OCI-LY7 (cell line): Measurements from ENCODE around the gene BTBD7. TPM values are rescaled to one million over a fixed set of nuclear protein-coding genes. Genes with fewer than 3 reads are reported as not detected.

Experiments
- BruUV-seq: library from RNA; stranded (reverse); fragments of 400-500 nt; replicated peaks from 2 replicates; lab custom pipeline; 2021; lab: Mats Ljungman, UMichigan
- CTCF ChIA-PET: fragments of 300-600 bp; sonication (Branson Sonifier 250); formaldehyde crosslinking; loops from one replicate; lab custom pipeline; 2022; ENCODE audit warnings: antibody characterized with exemption; ENCODE audit not compliant: unreplicated experiment; lab: Charles Lee
- POLR2A ChIA-PET: fragments of 300-600 bp; sonication (Branson Sonifier 250); formaldehyde crosslinking; loops from one replicate; lab custom pipeline; 2022; ENCODE audit warnings: antibody characterized with exemption; lab: Charles Lee
- DNase-seq: peaks from one replicate; pipeline ENCODE4 v3.0.0-alpha.2; 2015; ENCODE audit warnings: low spot score
- H2AFZ ChIP-seq: fragments of 200-600 bp; sonication (generic), shearing (Covaris generic); 2 replicates; pipeline ENCODE4 v1.6.1; 2014; ENCODE audit warnings: mild to moderate bottlenecking, antibody characterized with exemption, low read length, moderate library complexity
- H3K27ac ChIP-seq: fragments of 200-600 bp; sonication (generic); 2 replicates; pipeline ENCODE4 v1.5.1; 2014; ENCODE audit warnings: mixed run types, low read depth, mild to moderate bottlenecking, moderate library complexity, low read length, inconsistent platforms; ENCODE audit not compliant: poor library complexity, severe bottlenecking
- H3K36me3 ChIP-seq: fragments of 200-600 bp; sonication (generic); 2 replicates; pipeline ENCODE4 v1.6.1; 2014; ENCODE audit warnings: mild to moderate bottlenecking, antibody characterized with exemption, low read length, moderate library complexity, mixed read lengths; ENCODE audit not compliant: insufficient read depth
- H3K4me1 ChIP-seq: fragments of 200-600 bp; sonication (generic); 2 replicates; pipeline ENCODE4 v1.5.1; 2014; ENCODE audit warnings: mild to moderate bottlenecking, low read length; ENCODE audit not compliant: insufficient read depth, poor library complexity, severe bottlenecking
- H3K4me2 ChIP-seq: fragments of 200-600 bp; sonication (generic); 2 replicates; pipeline ENCODE4 v1.6.1; 2014; ENCODE audit warnings: mild to moderate bottlenecking, low read length
- H3K4me3 ChIP-seq: fragments of 200-600 bp; sonication (generic); 2 replicates; pipeline ENCODE4 v1.5.1; 2014; ENCODE audit warnings: mild to moderate bottlenecking, low read depth, low read length; ENCODE audit not compliant: poor library complexity, severe bottlenecking
- H3K79me2 ChIP-seq: fragments of 200-600 bp; sonication (generic); 2 replicates; pipeline ENCODE4 v1.6.1; 2016; ENCODE audit warnings: low read depth, mild to moderate bottlenecking, low read length, moderate library complexity, mixed read lengths; ENCODE audit not compliant: insufficient read depth
- H3K9me2 ChIP-seq: fragments of 200-600 bp; sonication (generic); 2 replicates; pipeline ENCODE4 v1.6.1; 2016; ENCODE audit warnings: mild to moderate bottlenecking, low read length, mixed read lengths; ENCODE audit not compliant: insufficient read depth
- H3K9me3 ChIP-seq: fragments of 200-600 bp; sonication (generic); 2 replicates; pipeline ENCODE4 v1.6.1; 2014; ENCODE audit warnings: mild to moderate bottlenecking, mixed run types, low read length, mixed read lengths
- H4K20me1 ChIP-seq: fragments of 200-600 bp; sonication (generic); 2 replicates; pipeline ENCODE4 v1.6.1; 2014; ENCODE audit warnings: mild to moderate bottlenecking, antibody characterized with exemption, low read length, moderate library complexity, mixed read lengths; ENCODE audit not compliant: insufficient read depth
- EZH2phosphoT487 ChIP-seq: fragments of 200-600 bp; sonication (generic); IDR thresholded peaks from 2 replicates; pipeline ENCODE4 v1.6.1; 2018; ENCODE audit warnings: low read depth, borderline replicate concordance, mild to moderate bottlenecking, mixed run types, antibody characterized with exemption, low read length, moderate library complexity, mixed read lengths
- intact Hi-C: fragments of 100-400 bp; cut with micrococcal nuclease; formaldehyde crosslinking; loops from one replicate; pipeline ENCODE4 v1.10.0; 2022; ENCODE audit not compliant: unreplicated experiment
- total RNA-seq, 2 experiments: library from RNA; depleted of rRNA in 1 of 2; stranded (reverse); fragments of >200 nt in 1 of 2; shearing (Covaris generic) in 1 of 2; gene quantifications; 2 replicates each; pipeline ENCODE4 v1.2.3, GENCODE V29; 2014 to 2022
- TF ChIP-seq, protein P1 (sequence below): fragments of 200-600 bp; sonication (generic); conservative IDR thresholded peaks from 2 replicates; pipeline ENCODE4 v1.5.1; 2014; ENCODE audit warnings: mild to moderate bottlenecking, antibody characterized with exemption, low read length, moderate library complexity, mixed read lengths

BTBD7 gene
- total RNA-seq, 2 experiments from 2014 or later, result 9.7 to 19.6 TPM

GRCh38 chr14:93348292-93348691, 15.5 kb upstream of the BTBD7 start:
- intact Hi-C loops, result no loop called here
- no peak overlapping the region for H3K4me2 ChIP-seq
- H4K20me1 ChIP-seq, result no peaks in the 10 kb centered on the region
- H3K79me2 ChIP-seq, result no peaks in the 10 kb centered on the region
- POLR2A ChIA-PET, result interaction anchor here (0.6 kb wide), 1 partner anchor 14 kb away, joined by 3 read pairs; no protein-coding TSS in a partner anchor
- no peak overlapping the region for H3K27ac ChIP-seq
- TF ChIP-seq EZH2phosphoT487, result no peak
- TF ChIP-seq, protein P1, sequence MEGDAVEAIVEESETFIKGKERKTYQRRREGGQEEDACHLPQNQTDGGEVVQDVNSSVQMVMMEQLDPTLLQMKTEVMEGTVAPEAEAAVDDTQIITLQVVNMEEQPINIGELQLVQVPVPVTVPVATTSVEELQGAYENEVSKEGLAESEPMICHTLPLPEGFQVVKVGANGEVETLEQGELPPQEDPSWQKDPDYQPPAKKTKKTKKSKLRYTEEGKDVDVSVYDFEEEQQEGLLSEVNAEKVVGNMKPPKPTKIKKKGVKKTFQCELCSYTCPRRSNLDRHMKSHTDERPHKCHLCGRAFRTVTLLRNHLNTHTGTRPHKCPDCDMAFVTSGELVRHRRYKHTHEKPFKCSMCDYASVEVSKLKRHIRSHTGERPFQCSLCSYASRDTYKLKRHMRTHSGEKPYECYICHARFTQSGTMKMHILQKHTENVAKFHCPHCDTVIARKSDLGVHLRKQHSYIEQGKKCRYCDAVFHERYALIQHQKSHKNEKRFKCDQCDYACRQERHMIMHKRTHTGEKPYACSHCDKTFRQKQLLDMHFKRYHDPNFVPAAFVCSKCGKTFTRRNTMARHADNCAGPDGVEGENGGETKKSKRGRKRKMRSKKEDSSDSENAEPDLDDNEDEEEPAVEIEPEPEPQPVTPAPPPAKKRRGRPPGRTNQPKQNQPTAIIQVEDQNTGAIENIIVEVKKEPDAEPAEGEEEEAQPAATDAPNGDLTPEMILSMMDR, result no peak
- CTCF ChIA-PET, result no interaction called here
- no peak overlapping the region for H2AFZ ChIP-seq
- H3K9me3 ChIP-seq, result peaks cover 7% of the 10 kb centered on the region; the same call in 1 of the 2 replicates
- DNase-seq, result no peak
- H3K9me2 ChIP-seq, result no peaks in the 10 kb centered on the region
- no peaks in the 10 kb centered on the region for H3K4me1 ChIP-seq
- BruUV-seq, result no TSS peak
- no peaks in the 10 kb centered on the region for H3K36me3 ChIP-seq
- H3K4me3 ChIP-seq, result no peak overlapping the region

DNA sequence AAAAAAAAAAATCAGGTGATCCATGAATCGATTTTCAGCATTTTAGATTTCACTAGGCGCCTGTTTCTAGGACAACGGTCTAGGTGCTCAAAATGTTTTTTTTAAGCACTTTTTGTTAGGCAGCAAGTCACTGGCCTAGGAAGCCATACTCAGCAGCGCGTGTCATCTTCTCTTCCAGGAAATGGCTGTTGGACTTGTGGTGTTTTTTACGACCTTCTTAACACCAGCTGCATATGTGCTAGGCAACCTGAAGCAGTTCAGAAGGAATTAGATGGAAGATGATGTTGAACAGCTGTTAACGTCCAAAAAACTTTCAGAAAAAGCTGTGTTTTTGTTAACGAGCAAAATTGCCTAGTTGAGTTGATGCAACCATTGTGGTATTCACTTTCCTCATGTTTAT, 15.0 kb upstream of the BTBD7 start:
- no peak overlapping the region for H3K27ac ChIP-seq

More for the DNA sequence above, 15.0 kb upstream of the BTBD7 start:
- CTCF ChIA-PET, result no interaction called here
- intact Hi-C loops, result no loop called here
- Histone ChIP-seq H4K20me1 (no peaks in the 10 kb centered on the region), H3K4me1 (no peaks in the 10 kb centered on the region), H2AFZ (no peak overlapping the region), H3K9me3 (peaks cover 7% of the 10 kb centered on the region; the same call in 1 of the 2 replicates), H3K4me2 (no peak overlapping the region), H3K79me2 (no peaks in the 10 kb centered on the region), H3K4me3 (no peak overlapping the region), H3K9me2 (no peaks in the 10 kb centered on the region), H3K36me3 (no peaks in the 10 kb centered on the region)
- TF ChIP-seq, protein P1, result no peak
- TF ChIP-seq EZH2phosphoT487, result no peak
- peak; percentile 18 for DNase-seq
- no TSS peak for BruUV-seq
- POLR2A ChIA-PET, result interaction anchor here (0.6 kb wide), 1 partner anchor 14 kb away, joined by 3 read pairs; no protein-coding TSS in a partner anchor
